ENCODE data around the gene MYBPC1. TPM values are rescaled to one million over a fixed set of nuclear protein-coding genes. Genes with fewer than 3 reads are reported as not detected.

The MYBPC1 gene
- total RNA-seq, 4 donors from 2014 or later = 2,958 to 5,874 (median 4,932) TPM

DNA sequence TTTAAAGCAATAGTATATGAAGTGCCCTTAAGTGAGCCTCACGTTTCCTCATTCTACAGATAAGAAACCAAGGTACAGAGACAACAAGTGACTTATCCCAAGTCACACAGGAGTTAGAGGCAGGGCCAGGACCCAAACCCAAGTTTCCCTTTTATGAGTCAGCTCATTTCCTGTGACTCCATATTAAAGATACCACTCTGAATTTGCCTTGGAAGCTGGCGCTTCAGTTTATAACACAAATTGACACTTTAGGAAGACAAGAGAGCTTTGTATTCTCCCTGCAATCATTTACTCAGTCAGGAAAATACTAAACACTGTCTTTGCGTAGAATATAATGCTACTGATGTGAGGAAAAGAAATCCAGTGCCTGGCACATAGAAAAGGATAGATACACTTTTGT, 43.2 kb downstream of the MYBPC1 start:
- DNase-seq (no peak), ATAC-seq (no peak)
- intact Hi-C loops (cut with DNase I; ENCODE audit: low total_unique reads) = no loop called here
- in situ Hi-C loops (cut with MboI; ENCODE audit: low sequenced_read_pairs in 4 of 4) = no loop called here
- H3K27ac ChIP-seq = peak overlapping the region; percentile 42 to 67 (median 52)
- H3K4me3 ChIP-seq = no peak overlapping the region
- TF ChIP-seq, protein P1, sequence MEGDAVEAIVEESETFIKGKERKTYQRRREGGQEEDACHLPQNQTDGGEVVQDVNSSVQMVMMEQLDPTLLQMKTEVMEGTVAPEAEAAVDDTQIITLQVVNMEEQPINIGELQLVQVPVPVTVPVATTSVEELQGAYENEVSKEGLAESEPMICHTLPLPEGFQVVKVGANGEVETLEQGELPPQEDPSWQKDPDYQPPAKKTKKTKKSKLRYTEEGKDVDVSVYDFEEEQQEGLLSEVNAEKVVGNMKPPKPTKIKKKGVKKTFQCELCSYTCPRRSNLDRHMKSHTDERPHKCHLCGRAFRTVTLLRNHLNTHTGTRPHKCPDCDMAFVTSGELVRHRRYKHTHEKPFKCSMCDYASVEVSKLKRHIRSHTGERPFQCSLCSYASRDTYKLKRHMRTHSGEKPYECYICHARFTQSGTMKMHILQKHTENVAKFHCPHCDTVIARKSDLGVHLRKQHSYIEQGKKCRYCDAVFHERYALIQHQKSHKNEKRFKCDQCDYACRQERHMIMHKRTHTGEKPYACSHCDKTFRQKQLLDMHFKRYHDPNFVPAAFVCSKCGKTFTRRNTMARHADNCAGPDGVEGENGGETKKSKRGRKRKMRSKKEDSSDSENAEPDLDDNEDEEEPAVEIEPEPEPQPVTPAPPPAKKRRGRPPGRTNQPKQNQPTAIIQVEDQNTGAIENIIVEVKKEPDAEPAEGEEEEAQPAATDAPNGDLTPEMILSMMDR (IDR thresholded peaks at IDR 0.05 in 4 of 5, conservative IDR thresholded peaks at IDR 0.05 in 1 of 5) = no peak
- no peak for TF ChIP-seq POLR2A (IDR thresholded peaks at IDR 0.05)
- H3K27me3 ChIP-seq = no peaks in the 10 kb centered on the region
- H3K36me3 ChIP-seq = peaks cover 15 to 96% of the 10 kb centered on the region in 2 donors
- H3K4me1 ChIP-seq = peaks cover 0 to 5% of the 10 kb centered on the region in 2 donors
- no peaks in the 10 kb centered on the region for H3K9me3 ChIP-seq

DNA sequence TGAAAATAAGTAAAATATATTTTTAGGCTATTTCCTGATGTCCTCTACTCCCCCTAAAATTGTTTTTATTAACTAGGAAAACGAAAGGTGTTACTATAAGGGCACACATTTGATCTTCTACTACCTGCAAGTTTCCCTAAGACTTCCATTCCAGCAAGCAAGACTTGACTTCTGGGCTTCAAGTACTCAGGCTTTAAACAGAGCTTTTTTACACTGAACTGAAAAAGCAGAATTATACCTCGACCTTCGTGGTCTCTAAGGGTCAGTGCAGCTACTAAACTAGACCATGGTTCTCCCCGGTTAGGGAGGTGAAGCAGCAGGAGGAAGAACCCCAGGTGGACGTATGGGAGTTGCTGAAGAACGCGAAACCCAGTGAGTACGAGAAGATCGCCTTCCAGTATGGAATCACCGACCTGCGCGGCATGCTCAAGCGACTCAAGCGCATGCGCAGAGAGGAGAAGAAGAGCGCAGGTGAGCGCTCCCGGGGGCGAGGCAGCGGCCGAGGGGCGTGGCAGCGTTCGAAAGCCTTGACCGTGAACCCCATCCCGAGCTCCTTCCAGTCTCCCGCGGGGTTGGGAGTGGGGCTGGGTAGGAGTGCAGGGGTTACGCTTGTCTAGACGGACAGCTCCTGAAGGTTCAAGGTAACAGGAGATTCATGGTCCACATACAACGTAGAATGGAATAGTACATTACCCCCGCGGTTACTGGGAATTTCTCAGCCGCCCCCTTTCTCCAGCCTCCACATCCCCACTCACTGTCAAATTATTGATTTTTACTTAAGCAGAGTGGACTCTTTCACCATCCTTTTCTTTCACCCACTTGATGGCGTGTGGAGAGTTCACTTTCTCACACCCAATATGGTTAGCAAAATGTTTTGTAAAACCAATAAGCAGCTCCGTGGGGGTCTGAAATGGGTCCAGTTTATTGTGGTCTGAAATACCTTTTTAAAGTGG, 47.6 kb downstream of the MYBPC1 start:
- DNase-seq = peak in 1 of 2 donors; percentile 29
- Histone ChIP-seq H3K9me3 (no peaks in the 10 kb centered on the region), H3K36me3 (peaks cover 0 to 91% of the 10 kb centered on the region in 2 donors), H3K4me1 (peaks cover 0 to 6% of the 10 kb centered on the region in 2 donors), H3K4me3 (no peak overlapping the region), H3K27me3 (no peaks in the 10 kb centered on the region), H3K27ac (peak overlapping the region; percentile 37 to 75 (median 60))
- no peak for TF ChIP-seq POLR2A (IDR thresholded peaks at IDR 0.05)
- TF ChIP-seq, protein P1 (IDR thresholded peaks at IDR 0.05 in 4 of 5, conservative IDR thresholded peaks at IDR 0.05 in 1 of 5) = no peak
- in situ Hi-C loops (cut with MboI; ENCODE audit: low sequenced_read_pairs in 4 of 4) (no loop called here), intact Hi-C loops (cut with DNase I; ENCODE audit: low total_unique reads) (no loop called here)
- ATAC-seq = peak in 1 of 2 donors; percentile 22

DNA sequence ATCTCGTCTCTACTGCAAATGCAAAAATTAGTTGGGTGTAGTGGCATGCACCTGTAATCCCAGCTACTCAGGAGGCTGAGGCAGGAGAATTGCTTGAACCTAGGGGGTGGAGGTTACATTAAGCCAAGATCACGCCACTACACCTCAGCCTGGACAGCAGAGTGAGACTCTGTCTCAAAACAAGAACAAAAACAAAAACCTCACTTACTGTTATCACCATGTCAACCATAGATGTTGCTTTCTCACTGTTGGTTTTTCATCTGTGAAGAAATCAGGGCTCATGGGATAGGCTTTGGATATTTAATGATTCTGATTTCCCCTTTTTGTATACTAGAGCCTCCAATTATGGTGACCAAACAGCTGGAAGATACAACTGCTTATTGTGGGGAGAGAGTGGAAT, 52.9 kb downstream of the MYBPC1 start:
- intact Hi-C loops (cut with DNase I; ENCODE audit: low total_unique reads) = no loop called here
- ATAC-seq (no peak), DNase-seq (no peak)
- H3K9me3 ChIP-seq = no peaks in the 10 kb centered on the region
- peak overlapping the region; percentile 63 to 80 (median 76) for H3K27ac ChIP-seq
- peaks cover 0 to 5% of the 10 kb centered on the region in 2 donors for H3K4me1 ChIP-seq
- peaks cover 4 to 96% of the 10 kb centered on the region in 2 donors for H3K36me3 ChIP-seq
- no peaks in the 10 kb centered on the region for H3K27me3 ChIP-seq
- no peak for TF ChIP-seq POLR2A (IDR thresholded peaks at IDR 0.05)
- TF ChIP-seq, protein P1 (IDR thresholded peaks at IDR 0.05 in 4 of 5, conservative IDR thresholded peaks at IDR 0.05 in 1 of 5) = no peak
- H3K4me3 ChIP-seq = no peak overlapping the region
- in situ Hi-C loops (cut with MboI; ENCODE audit: low sequenced_read_pairs in 4 of 4) = no loop called here

GRCh38 chr12:101648195-101648594, 53.4 kb downstream of the MYBPC1 start:
- Histone ChIP-seq H3K4me3 (no peak overlapping the region), H3K36me3 (peaks cover 4 to 96% of the 10 kb centered on the region in 2 donors), H3K27ac (peak overlapping the region; percentile 63 to 80 (median 76)), H3K4me1 (peaks cover 0 to 5% of the 10 kb centered on the region in 2 donors), H3K27me3 (no peaks in the 10 kb centered on the region), H3K9me3 (no peaks in the 10 kb centered on the region)
- ATAC-seq = no peak
- no peak for DNase-seq
- intact Hi-C loops (cut with DNase I; ENCODE audit: low total_unique reads) (no loop called here), in situ Hi-C loops (cut with MboI; ENCODE audit: low sequenced_read_pairs in 4 of 4) (no loop called here)
- TF ChIP-seq, protein P1 (IDR thresholded peaks at IDR 0.05 in 4 of 5, conservative IDR thresholded peaks at IDR 0.05 in 1 of 5) = no peak
- TF ChIP-seq POLR2A (IDR thresholded peaks at IDR 0.05) = no peak
